HEK293T (cell line): Measurements from ENCODE around the gene TUBAL3.

Experiments
- BHLHE40 ChIP-seq: fragments of 450-650 bp; IDR thresholded peaks from 2 replicates; pipeline ENCODE4 v1.6.1; 2016; ENCODE audit warnings: mild to moderate bottlenecking, moderate library complexity, borderline replicate concordance
- ELF4 ChIP-seq: fragments of 450-650 bp; IDR thresholded peaks from 2 replicates; pipeline ENCODE4 v1.6.1; 2017; ENCODE audit warnings: antibody characterized with exemption
- FOXM1 ChIP-seq: fragments of 450-650 bp; IDR thresholded peaks from 2 replicates; pipeline ENCODE4 v1.6.1; 2017; ENCODE audit warnings: mild to moderate bottlenecking, borderline replicate concordance
- L3MBTL2 ChIP-seq: fragments of 450-650 bp; conservative IDR thresholded peaks from 2 replicates; pipeline ENCODE4 v1.6.1; 2016; ENCODE audit warnings: mild to moderate bottlenecking
- PKNOX1 ChIP-seq: fragments of 450-650 bp; IDR thresholded peaks from 2 replicates; pipeline ENCODE4 v1.6.1; 2016
- SUZ12 ChIP-seq: fragments of 450-650 bp; IDR thresholded peaks from 2 replicates; pipeline ENCODE4 v1.6.1; 2016; ENCODE audit warnings: mild to moderate bottlenecking
- TARDBP ChIP-seq: fragments of 450-650 bp; IDR thresholded peaks from 2 replicates; pipeline ENCODE4 v1.6.1; 2016
- ZNF384 ChIP-seq: fragments of 450-650 bp; IDR thresholded peaks from 2 replicates; pipeline ENCODE4 v1.6.1; 2016

- TF ChIP-seq L3MBTL2 (no peak), TARDBP (no peak), ELF4 (no peak), SUZ12 (no peak), BHLHE40 (no peak), ZNF384 (no peak), PKNOX1 (no peak), FOXM1 (no peak)
Observed at GRCh38 chr10:5440206-5440605, 35.6 kb upstream of the TUBAL3 start.
